ENCODE results near the gene SYP. TPM values are rescaled to one million over a fixed set of nuclear protein-coding genes. Genes with fewer than 3 reads are reported as not detected.
A peak's percentile ranks its signal among the peaks of the same experiment; 100 is the strongest.

The SYP gene
- total and polyA plus RNA-seq, 9 of the 15 experiments (the other 6 are each of a cell fraction or from before 2014, with no cell fraction given), result 0.48 to 5.1 (median 2.6) TPM

GRCh38 chrX:49175435-49176274 is 24.3 kb downstream of the SYP start (continued):
- TF ChIP-seq NKRF (IDR thresholded peaks at IDR 0.05; ENCODE audit: borderline replicate concordance), result no peak
- TF ChIP-seq EP400 (IDR thresholded peaks at IDR 0.05), result no peak
- no peak for TF ChIP-seq POLR3G (IDR thresholded peaks at IDR 0.05; ENCODE audit: extremely low read depth, insufficient read length, insufficient replicate concordance)
- TF ChIP-seq ZBTB11 (CRISPR knock-in tag; IDR thresholded peaks at IDR 0.05), result no peak
- no peak for TF ChIP-seq ZNF253 (CRISPR knock-in tag; conservative IDR thresholded peaks at IDR 0.05)
- TF ChIP-seq MED1 (CRISPR knock-in tag; IDR thresholded peaks at IDR 0.05; ENCODE audit: borderline replicate concordance), result no peak
- TF ChIP-seq GTF2E2 (tag; IDR thresholded peaks at IDR 0.05), result no peak
- TF ChIP-seq CBFB (CRISPR knock-in tag; IDR thresholded peaks at IDR 0.05), result no peak
- TF ChIP-seq, protein P1, sequence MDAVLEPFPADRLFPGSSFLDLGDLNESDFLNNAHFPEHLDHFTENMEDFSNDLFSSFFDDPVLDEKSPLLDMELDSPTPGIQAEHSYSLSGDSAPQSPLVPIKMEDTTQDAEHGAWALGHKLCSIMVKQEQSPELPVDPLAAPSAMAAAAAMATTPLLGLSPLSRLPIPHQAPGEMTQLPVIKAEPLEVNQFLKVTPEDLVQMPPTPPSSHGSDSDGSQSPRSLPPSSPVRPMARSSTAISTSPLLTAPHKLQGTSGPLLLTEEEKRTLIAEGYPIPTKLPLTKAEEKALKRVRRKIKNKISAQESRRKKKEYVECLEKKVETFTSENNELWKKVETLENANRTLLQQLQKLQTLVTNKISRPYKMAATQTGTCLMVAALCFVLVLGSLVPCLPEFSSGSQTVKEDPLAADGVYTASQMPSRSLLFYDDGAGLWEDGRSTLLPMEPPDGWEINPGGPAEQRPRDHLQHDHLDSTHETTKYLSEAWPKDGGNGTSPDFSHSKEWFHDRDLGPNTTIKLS (IDR thresholded peaks at IDR 0.05; ENCODE audit: borderline replicate concordance, low read depth), result no peak
- TF ChIP-seq, protein P2, sequence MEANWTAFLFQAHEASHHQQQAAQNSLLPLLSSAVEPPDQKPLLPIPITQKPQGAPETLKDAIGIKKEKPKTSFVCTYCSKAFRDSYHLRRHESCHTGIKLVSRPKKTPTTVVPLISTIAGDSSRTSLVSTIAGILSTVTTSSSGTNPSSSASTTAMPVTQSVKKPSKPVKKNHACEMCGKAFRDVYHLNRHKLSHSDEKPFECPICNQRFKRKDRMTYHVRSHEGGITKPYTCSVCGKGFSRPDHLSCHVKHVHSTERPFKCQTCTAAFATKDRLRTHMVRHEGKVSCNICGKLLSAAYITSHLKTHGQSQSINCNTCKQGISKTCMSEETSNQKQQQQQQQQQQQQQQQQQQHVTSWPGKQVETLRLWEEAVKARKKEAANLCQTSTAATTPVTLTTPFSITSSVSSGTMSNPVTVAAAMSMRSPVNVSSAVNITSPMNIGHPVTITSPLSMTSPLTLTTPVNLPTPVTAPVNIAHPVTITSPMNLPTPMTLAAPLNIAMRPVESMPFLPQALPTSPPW (CRISPR knock-in tag; IDR thresholded peaks at IDR 0.05), result peak; percentile 66
- no peak for TF ChIP-seq BRD9 (IDR thresholded peaks at IDR 0.05; ENCODE audit: low read depth, partially characterized antibody)
- TF ChIP-seq EHMT2 (IDR thresholded peaks at IDR 0.05), result no peak
- TF ChIP-seq KDM4B (IDR thresholded peaks at IDR 0.05; ENCODE audit: borderline replicate concordance in 2 of 2, low read depth in 1 of 2), result 0 out of 4 replicates have a peak, but pooled peaks of 1 of the 2 experiments have one; percentile 35
- TF ChIP-seq, protein P3, sequence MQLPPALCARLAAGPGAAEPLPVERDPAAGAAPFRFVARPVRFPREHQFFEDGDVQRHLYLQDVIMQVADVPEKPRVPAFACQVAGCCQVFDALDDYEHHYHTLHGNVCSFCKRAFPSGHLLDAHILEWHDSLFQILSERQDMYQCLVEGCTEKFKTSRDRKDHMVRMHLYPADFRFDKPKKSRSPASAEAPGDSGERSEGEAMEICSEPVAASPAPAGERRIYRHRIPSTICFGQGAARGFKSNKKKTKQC (CRISPR knock-in tag; IDR thresholded peaks at IDR 0.05), result no peak
- no peak; the same call in 1 of the 2 replicates for TF ChIP-seq CREB1 (IDR thresholded peaks at IDR 0.05)
- no peak for TF ChIP-seq CREB1 (CRISPR knock-in tag; IDR thresholded peaks at IDR 0.05)
- TF ChIP-seq RFX1 (IDR thresholded peaks at IDR 0.05), result no peak
